Measurements from ENCODE around the gene ADH1C.
"Not testable (repeated sequence)": the region's sequence is repeated elsewhere in the genome, so short reads cannot be mapped to it uniquely, and the experiment has no call there.

Gene ADH1C

DNA sequence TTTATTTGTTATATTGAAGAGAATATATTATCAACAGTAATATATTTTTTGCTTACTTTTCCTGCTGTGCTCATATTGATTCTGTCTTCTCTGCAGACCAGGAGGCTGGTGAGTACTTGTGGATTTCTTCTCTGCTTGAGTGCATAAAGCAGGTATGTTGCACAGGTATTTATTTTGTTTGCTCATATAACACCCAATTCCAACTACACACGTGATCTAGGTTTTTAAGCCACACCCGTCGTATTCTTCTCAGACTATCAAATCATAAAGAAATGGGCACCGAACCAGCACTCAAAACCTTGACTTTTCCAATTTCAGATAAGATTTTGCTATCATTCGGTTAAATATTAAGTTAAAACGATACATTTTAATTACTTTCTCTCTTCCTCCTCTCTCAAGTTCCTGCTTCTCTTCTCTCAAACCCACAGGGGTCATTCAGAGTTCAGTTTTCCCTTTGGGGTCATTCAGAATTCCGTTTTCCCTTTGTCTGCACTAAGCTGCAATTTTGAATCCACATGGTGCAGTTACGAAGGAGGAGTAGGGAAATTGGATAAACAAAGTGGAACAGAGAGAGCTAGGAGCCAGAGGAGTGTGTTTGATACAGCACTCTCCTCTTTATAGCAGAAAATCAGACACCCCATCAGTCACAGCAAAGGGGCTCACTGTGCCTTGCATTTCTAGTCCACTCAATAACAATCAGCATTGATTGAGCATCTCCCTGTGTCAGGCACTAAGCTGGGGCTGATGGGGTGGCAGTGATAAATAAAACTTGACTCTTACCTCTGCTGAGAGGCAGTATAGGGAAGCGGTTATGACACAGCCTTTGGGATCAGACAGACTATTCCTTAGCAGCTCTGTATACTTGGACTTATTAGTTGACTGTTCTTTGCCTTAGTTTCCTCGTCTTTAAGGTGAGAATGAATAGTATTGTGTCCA is at the start of gene ADH1C:
ADH1C (minus strand) TSS at position 145 of the 936 bp plus-strand sequence; CDS start at position 74, 71 bp downstream.
- no peak for DNase-seq (ENCODE audit: low read depth)

GRCh38 chr4:99400831-99401230 is 48.3 kb upstream of the ADH1C start:
- no peak for DNase-seq (ENCODE audit: low read depth)

- DNase-seq (ENCODE audit: low read depth) = no peak
Measured at GRCh38 chr4:99399017-99399416, 46.5 kb upstream of the ADH1C start.

DNA sequence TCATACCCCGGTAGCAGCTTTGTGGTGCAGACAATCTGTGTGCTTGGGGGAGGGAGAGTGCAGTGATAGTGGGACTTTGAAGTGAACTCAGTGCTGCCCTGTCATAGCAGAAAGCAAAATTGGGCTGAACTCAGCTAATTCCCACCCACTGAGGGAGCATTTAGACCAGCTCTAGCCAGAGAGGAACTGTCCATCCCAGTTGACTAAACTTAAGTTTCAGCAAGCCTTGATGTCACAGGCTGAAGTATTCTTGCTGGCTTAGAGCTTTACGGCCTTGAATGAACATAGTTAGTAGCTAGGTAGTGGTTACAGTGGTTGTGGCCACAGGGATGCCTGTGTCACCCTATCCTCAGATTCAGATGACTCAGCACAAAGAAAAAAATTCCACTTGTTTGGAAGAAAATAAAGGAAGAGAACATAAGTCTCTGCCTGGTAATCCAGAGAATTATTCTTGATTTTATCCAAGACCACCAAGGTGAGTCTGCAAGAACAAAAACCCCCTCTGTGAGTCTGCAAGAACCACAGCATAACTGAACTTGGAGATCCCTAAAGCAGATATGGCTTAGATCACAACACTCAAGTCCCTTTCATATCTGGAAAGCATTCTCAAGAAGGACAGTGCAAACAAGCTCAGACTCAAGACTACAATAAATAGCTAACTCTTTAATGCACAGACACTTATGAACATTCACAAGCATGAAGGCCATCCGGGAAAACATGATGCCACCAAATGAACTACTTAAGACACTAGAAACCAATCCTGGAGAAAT is 43.2 kb upstream of the ADH1C start:
- no peak for DNase-seq (ENCODE audit: low read depth)

GRCh38 chr4:99394896-99395295 is 42.4 kb upstream of the ADH1C start:
- DNase-seq (ENCODE audit: low read depth) = no peak

- DNase-seq (ENCODE audit: low read depth) = no peak
Measured at GRCh38 chr4:99390055-99390454, 37.5 kb upstream of the ADH1C start.

- DNase-seq (ENCODE audit: low read depth) = no peak
Measured at GRCh38 chr4:99389606-99390005, 37.1 kb upstream of the ADH1C start.

GRCh38 chr4:99383833-99384392 is 31.4 kb upstream of the ADH1C start:
- peak; percentile 68 for DNase-seq (ENCODE audit: low read depth)

GRCh38 chr4:99383399-99383798 is 30.9 kb upstream of the ADH1C start:
- DNase-seq (ENCODE audit: low read depth) = no peak

DNA sequence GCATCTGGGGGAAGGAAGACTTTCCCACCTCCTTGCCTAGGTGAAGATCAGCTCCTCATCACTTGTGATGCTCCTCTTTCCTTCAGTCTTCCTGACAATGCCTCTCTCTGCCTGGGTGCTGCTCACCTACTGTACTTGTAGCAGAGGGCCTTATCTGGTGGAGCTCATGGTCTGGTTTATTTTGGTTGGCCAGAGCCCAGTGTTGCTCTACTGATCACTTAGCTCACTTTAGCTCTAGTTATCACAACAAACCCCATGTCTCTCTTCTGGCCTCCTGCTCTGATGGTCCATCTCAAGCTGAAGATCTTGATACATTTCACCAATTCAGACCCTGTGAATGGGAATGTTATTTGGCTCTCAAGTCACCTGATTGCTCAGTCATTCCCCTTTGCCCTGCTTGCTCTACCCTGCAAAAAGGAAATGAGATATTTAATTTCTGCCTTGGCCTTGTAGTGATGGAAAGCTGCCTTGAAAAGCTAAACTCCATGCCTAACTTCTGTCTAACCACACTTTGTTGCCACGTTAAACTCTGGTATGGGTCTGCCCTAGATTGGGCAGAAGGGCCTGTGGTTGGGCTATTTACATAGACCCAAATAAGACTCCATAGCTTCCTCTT is 30.3 kb upstream of the ADH1C start:
- no peak for DNase-seq (ENCODE audit: low read depth)

DNA sequence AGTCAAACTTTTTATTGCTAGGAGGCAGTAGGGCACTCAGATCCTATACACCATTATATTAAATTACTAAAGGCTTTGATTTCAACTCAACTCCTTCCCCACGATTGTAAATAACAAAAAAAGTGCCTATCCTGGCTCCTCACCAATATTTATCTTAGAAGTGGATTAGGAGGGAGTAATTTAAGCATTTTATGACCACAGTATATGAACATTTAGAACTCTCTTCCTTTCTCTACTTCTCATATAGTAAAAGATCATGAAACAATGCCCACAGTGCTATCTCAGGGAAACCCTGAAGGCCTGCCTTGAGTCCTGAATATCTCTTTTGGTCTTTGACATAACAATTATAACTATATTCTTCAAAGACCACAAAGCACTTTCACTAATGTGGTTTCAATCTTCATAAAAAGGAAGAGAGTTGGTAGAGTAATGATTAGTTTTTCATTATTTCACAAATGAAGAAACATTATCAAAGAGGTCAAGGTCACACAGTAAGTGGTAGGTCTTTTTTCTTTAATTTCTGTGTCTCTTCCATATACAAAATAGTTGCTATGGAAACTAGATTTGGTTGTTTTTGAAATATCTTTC is 29.1 kb upstream of the ADH1C start:
- no peak for DNase-seq (ENCODE audit: low read depth)

- no peak for DNase-seq (ENCODE audit: low read depth)
Measured at GRCh38 chr4:99379571-99379970, 27.0 kb upstream of the ADH1C start.

- DNase-seq (ENCODE audit: low read depth) = no peak
Measured at GRCh38 chr4:99378876-99379275, 26.3 kb upstream of the ADH1C start.

DNA sequence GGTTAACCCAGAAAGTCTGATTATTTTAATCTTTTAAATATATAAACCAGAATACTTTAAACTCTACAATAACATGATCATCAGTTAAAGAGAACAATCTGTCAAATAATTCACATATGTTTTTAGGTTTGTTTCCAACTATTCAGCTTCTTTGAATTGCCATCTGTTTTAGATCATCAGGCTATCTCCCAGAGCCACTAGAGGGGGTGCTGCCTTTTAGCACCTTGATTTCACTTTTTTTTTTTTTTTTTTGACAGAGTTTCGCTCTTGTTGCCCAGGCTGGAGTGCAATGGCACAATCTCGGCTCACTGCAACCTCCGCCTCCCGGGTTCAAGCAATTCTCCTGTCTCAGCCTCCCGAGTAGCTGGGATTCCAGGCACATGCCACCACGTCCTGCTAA is 24.8 kb upstream of the ADH1C start:
- not testable (repeated sequence) for DNase-seq (ENCODE audit: low read depth)

- DNase-seq (ENCODE audit: low read depth) = not testable (repeated sequence)
Measured at GRCh38 chr4:99372464-99372863, 19.9 kb upstream of the ADH1C start.

DNA sequence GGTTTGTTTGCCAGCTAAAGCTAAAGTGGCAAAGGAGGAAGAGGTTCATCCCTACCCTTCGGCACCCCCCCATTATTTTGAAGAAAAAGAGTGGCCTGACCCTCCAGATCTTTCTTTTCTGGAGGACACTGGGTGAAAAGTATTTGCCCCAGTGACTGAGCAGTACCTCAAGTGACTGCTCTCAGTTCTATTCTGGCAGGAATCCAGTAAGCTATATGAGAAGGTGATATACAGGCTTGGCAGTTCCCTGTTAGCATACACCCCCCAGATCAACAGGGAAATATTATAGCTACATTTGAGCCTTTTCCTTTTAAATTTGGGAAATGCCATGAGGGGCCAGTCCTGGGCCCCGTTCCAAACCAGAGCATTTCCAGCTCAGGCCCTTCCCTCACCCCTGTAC is 15.3 kb upstream of the ADH1C start:
- not testable (repeated sequence) for DNase-seq (ENCODE audit: low read depth)

DNA sequence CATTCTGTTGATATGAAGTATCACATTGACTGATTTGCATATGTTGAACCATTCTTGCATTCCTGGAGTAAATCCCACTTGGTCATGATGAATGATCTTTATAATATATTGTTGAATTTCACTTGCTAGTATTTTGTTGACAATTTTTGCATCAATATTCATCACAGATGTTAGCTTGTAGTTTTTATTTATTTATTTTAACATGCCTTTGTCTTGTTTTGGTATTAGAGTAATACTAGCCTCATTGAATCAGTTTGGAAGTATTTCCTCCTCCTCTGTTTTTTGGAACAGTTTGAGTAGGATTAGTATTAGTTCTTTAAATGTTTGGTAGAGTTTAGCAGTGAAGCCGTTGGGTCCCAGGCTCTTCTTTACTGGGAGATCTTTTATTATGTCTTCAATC is 13.9 kb upstream of the ADH1C start:
- no peak for DNase-seq (ENCODE audit: low read depth)

- no peak for DNase-seq (ENCODE audit: low read depth)
Measured at GRCh38 chr4:99362768-99363167, 10.2 kb upstream of the ADH1C start.

GRCh38 chr4:99361899-99362275 is 9.3 kb upstream of the ADH1C start:
- no peak for DNase-seq (ENCODE audit: low read depth)

DNA sequence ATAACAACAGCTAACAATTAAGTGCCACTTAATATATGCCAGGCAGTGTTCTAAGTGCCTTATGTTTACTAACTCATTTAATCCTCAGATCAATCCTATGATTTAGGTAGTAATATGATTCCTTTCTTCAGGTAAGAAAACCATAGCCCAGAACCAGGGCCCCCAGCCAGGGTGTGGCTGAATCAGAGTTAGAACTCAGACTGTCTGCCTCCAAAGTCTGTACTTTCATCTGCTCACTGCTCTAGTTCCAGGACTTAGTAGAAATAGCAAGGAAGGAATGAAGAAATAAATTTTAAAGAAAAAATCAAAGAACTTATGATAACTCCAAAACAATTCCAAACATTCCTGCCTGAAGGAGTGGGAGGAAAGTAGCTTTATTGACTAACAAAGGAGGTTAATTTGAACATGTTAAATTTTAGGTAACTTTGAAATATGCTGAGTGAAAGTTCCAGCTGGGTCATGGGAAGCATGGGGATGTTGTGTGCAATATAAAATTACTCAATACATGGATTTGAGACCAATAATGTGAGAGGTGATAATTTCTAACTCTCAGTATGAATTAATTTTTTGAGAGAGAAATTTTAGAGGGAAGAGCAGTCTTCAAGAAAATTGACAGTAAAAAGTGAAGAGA is 8.8 kb upstream of the ADH1C start:
- no peak for DNase-seq (ENCODE audit: low read depth)

- no peak for DNase-seq (ENCODE audit: low read depth)
Measured at GRCh38 chr4:99359480-99360204, 7.1 kb upstream of the ADH1C start.

Data from HS-5 (cell line).